GM06990 (cell line): ENCODE data around the gene FANCD2OS.

Experiments used
- DNase-seq: peaks from one replicate; pipeline ENCODE4 v3.0.0-alpha.2; 2011; ENCODE audit not compliant: insufficient read length; ENCODE audit errors: extremely low read depth
- H3K27me3 ChIP-seq: replicated peaks from 2 replicates; pipeline ENCODE4 v1.6.0; 2011; ENCODE audit warnings: low read length; ENCODE audit not compliant: control insufficient read depth, insufficient read depth
- H3K36me3 ChIP-seq: 2 replicates; pipeline ENCODE4 v1.5.1; 2011; ENCODE audit warnings: low read length; ENCODE audit not compliant: control insufficient read depth, insufficient read depth
- H3K4me3 ChIP-seq: replicated peaks from 2 replicates; pipeline ENCODE4 v1.5.1; 2011; ENCODE audit warnings: low read depth, mild to moderate bottlenecking, control low read depth, low read length
- TF ChIP-seq, protein P1 (sequence below): IDR thresholded peaks from 2 replicates; pipeline ENCODE4 v1.5.1; 2011; ENCODE audit warnings: low read length, control low read depth, mild to moderate bottlenecking, inconsistent platforms; ENCODE audit not compliant: insufficient read depth, poor library complexity, severe bottlenecking

The FANCD2OS gene

DNA sequence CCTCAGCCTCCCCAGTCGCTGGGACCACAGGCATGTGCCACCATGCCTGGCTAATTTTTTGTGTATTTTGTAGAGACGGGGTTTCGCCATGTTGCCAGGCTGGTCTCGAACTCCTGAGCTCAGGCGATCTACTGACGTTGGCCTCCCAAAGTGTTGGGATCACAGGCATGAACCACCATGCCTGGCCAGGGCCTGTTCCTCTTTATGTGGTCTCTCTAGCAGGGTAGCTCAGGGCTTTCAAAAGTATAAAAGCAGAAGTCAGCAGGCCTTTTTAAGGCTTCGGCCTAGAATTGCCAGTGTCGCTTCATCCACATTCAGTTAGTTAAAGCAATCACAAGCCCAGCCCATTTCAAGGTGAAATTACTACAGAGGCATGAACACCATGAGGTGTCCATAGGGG, 41.2 kb upstream of the FANCD2OS start:
- no peaks in the 10 kb centered on the region for H3K27me3 ChIP-seq
- DNase-seq = no peak
- no peak overlapping the region for H3K4me3 ChIP-seq
- H3K36me3 ChIP-seq = peaks cover 13% of the 10 kb centered on the region
- TF ChIP-seq, protein P1, sequence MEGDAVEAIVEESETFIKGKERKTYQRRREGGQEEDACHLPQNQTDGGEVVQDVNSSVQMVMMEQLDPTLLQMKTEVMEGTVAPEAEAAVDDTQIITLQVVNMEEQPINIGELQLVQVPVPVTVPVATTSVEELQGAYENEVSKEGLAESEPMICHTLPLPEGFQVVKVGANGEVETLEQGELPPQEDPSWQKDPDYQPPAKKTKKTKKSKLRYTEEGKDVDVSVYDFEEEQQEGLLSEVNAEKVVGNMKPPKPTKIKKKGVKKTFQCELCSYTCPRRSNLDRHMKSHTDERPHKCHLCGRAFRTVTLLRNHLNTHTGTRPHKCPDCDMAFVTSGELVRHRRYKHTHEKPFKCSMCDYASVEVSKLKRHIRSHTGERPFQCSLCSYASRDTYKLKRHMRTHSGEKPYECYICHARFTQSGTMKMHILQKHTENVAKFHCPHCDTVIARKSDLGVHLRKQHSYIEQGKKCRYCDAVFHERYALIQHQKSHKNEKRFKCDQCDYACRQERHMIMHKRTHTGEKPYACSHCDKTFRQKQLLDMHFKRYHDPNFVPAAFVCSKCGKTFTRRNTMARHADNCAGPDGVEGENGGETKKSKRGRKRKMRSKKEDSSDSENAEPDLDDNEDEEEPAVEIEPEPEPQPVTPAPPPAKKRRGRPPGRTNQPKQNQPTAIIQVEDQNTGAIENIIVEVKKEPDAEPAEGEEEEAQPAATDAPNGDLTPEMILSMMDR = no peak

DNA sequence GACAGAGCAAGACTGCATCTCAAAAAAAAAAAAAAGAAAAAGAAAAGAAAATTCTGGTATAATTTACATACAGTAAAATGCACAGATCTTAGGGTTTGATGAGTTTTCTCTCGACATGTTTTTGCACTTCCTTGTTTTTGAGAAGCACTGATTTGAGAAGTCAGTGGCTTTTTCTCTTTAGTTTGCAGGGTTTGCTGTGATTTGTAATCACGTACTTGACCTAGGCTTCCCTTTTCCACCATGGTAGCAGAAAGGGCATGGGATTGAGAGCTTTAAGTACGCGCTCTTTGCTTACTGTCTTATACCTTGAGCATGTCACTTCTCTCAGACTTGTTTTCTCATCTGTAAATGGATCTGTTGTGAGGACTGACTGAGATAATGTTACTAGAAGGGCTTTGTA, 37.6 kb upstream of the FANCD2OS start:
- no peak overlapping the region for H3K4me3 ChIP-seq
- DNase-seq = no peak
- no peaks in the 10 kb centered on the region for H3K27me3 ChIP-seq
- peaks cover 7% of the 10 kb centered on the region for H3K36me3 ChIP-seq
- TF ChIP-seq, protein P1 = no peak

DNA sequence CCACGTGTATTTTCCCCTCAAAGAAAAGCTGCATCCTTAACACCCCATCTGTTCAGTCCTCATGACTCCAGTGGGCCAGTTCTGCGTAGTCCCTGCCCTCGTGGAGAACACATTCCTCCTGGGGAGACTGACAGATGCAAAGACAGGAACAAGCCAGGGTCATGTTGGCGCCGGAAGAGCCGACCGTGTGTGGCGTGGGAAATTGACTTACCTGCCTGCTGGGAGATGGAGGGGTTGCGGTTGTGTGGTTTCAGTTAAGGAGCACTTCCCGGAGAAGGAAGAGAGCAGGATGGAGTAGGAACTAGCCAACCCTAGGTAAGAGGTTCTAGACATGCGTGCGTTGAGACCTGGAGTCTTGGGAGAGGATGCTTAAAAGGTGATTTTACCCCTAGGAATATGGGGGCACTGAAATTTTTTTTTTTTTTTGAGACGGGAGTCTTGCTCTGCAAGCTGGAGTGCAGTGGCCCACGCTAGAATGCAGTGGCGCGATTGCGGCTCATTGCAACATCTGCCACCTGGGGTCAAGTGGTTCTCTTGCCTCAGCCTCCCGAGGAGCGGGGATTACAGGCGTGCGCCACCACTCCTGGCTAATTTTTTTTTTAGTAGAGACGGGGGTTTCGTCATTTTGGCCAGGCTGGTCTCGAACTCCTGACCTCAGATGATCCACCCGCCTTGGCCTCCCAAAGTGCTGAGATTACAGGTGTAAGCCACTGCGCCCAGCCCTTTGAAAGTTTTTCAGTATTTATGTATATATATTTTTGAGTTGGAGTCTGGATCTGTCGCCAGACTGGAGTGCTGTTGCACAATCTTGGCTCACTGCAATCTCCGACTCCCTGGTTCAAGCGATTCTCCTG, 34.9 kb upstream of the FANCD2OS start:
- H3K36me3 ChIP-seq = peaks cover 1% of the 10 kb centered on the region
- TF ChIP-seq, protein P1 = no peak
- H3K27me3 ChIP-seq = no peaks in the 10 kb centered on the region
- peak; percentile 41 for DNase-seq
- peak overlapping the region; percentile 89 for H3K4me3 ChIP-seq

DNA sequence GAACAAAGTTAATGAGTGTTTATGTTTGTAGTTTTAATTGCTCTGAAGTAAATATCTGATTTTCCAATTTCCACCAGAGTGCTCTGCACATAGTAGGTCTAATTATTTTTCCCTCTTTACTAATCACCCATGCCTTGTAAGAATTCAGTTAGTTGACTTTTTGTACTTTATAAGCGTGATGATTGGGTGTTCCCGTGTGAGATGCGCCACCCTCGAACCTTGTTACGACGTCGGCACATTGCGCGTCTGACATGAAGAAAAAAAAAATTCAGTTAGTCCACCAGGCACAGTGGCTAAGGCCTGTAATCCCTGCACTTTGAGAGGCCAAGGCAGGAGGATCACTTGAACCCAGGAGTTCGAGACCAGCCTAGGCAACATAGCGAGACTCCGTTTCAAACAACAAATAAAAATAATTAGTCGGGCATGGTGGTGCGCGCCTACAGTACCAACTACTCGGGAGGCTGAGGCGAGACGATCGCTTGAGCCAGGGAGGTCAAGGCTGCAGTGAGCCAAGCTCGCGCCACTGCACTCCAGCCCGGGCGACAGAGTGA, 33.0 kb upstream of the FANCD2OS start:
- no peak overlapping the region for H3K4me3 ChIP-seq
- TF ChIP-seq, protein P1 = no peak
- no peak for DNase-seq
- H3K36me3 ChIP-seq = peaks cover 1% of the 10 kb centered on the region
- H3K27me3 ChIP-seq = no peaks in the 10 kb centered on the region

DNA sequence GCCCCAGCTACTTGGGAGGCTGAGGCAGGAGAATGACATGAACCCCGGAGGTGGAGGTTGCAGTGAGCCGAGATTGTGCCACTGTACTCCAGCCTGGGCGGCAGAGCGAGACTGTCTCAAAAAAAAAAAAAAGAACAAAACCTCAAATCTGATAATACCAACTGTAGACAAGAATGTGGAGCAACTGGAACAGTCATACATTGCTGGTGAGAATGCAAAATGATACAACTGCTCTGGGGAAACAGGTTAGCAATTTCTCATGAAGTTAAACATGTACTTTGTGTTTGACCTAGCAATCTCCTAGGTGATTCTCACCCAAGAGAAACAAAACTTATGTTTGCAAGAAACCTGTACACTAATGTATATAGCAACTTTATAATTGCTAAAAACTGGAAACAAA, 29.1 kb upstream of the FANCD2OS start:
- DNase-seq = no peak
- no peaks in the 10 kb centered on the region for H3K36me3 ChIP-seq
- no peak overlapping the region for H3K4me3 ChIP-seq
- TF ChIP-seq, protein P1 = no peak
- H3K27me3 ChIP-seq = no peaks in the 10 kb centered on the region
